ENCODE results near the gene MRGPRX2. TPM values are rescaled to one million over a fixed set of nuclear protein-coding genes. Genes with fewer than 3 reads are reported as not detected.

The MRGPRX2 gene
- total and polyA plus RNA-seq, 2 donors (not counting 3 experiments of a cell fraction or from before 2014, with no cell fraction given) = not detected

DNA sequence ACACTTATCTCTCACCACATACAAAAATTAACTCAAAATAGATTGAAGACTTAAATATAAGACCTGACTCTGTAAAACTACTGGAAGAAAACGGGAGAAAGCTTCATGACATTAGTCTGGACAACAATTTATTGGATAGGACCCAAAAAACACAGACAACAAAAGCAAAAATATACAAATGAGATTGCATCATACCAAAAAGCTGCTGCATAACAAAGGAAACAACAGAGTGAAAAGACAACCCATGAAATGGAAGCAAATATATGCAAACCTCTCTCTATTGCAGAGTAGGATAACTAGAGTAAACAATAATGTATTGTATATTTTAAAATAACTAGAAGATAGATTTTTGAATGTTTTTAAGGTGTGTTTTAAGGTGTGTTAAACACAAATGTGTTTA is 11.2 kb downstream of the MRGPRX2 start:
- H3K27me3 ChIP-seq (ENCODE audit: control insufficient read depth in 2 of 2, insufficient read depth in 2 of 2, low read length in 2 of 2) = peaks cover 4 to 18% of the 10 kb centered on the region in 2 experiments
- no peaks in the 10 kb centered on the region for H3K9me3 ChIP-seq (replicated peaks; ENCODE audit: control insufficient read depth, insufficient read depth, low read length)
- intact Hi-C loops (cut with micrococcal nuclease) (no loop called here), dilution Hi-C loops (cut with MboI; ENCODE audit: extremely low pct_ligation_motif_present, low sequenced_read_pairs) (no loop called here)
- no peak for DNase-seq (ENCODE audit: low read depth, low spot score)
- H4K20me1 ChIP-seq (replicated peaks; ENCODE audit: control insufficient read depth, extremely low read depth, insufficient read depth, low read length) = no peaks in the 10 kb centered on the region
- ChIA-PET CTCF (interaction anchor here (1.0 kb wide), 1 partner anchor 10 kb away, joined by 3 read pairs; no protein-coding TSS in a partner anchor), POLR2A (no interaction called here)
- H3K9ac ChIP-seq (replicated peaks; ENCODE audit: extremely low read depth, insufficient read depth, low read length) = no peak overlapping the region
- H2AFZ ChIP-seq (ENCODE audit: low read depth, low read length) = no peak overlapping the region
- no peak overlapping the region for H3K4me2 ChIP-seq (ENCODE audit: insufficient read depth, low read length)
- H3K27ac ChIP-seq (ENCODE audit: insufficient read depth, low read depth, low read length) = no peak overlapping the region
- no peaks in the 10 kb centered on the region for H3K36me3 ChIP-seq (ENCODE audit: control insufficient read depth in 2 of 2, extremely low read depth in 1 of 2, insufficient read depth in 2 of 2, low read length in 2 of 2)
- no TSS peak for BruUV-seq (replicated peaks)
- TF ChIP-seq POLR2A (IDR thresholded peaks at IDR 0.05; ENCODE audit: low read depth, low read length) (no peak), MYC (IDR thresholded peaks at IDR 0.05; ENCODE audit: low read depth, low read length) (no peak), EZH2 (IDR thresholded peaks at IDR 0.05; ENCODE audit: borderline replicate concordance, low read depth, low read length, severe bottlenecking) (no peak), POLR2AphosphoS5 (IDR thresholded peaks at IDR 0.05; ENCODE audit: insufficient read depth, low read depth, low read length) (no peak)
- TF ChIP-seq, protein P1, sequence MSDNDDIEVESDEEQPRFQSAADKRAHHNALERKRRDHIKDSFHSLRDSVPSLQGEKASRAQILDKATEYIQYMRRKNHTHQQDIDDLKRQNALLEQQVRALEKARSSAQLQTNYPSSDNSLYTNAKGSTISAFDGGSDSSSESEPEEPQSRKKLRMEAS (IDR thresholded peaks at IDR 0.05; ENCODE audit: insufficient read depth, insufficient read length) = no peak
- no peaks in the 10 kb centered on the region for H3K79me2 ChIP-seq (ENCODE audit: control insufficient read depth, insufficient read depth, low read length)
- H3K4me3 ChIP-seq (replicated peaks in 1 of 3; ENCODE audit: insufficient read depth in 1 of 3, low read depth in 1 of 3, low read length in 3 of 3) = no peak overlapping the region
- H3K9me1 ChIP-seq (replicated peaks; ENCODE audit: control insufficient read depth, extremely low read depth, insufficient read depth, low read length) = no peaks in the 10 kb centered on the region
- no peak for FAIRE-seq
- no peaks in the 10 kb centered on the region for H3K4me1 ChIP-seq (ENCODE audit: control insufficient read depth, extremely low read depth, insufficient read depth, low read length)

DNA sequence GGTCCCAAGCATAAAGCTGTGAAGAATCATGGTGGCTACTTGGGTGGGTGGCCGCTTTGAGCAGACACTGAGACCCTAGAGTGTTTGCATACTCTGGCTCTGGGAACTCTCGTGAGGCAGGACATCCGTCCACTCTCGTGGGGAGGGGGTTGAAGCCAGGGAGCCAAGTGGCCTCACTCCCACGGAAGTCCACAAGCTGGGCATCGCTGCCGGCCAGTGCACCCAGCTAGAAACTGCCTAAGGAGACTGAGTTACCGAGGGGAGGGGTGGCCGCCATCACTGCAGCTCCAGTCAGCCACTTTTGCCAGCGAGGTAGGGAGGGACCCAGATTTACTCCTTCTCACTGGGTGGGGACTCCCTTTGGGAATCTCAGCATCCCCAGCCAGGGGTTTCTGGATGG is 20.5 kb downstream of the MRGPRX2 start:
- Histone ChIP-seq H3K4me1 (ENCODE audit: control insufficient read depth, extremely low read depth, insufficient read depth, low read length) (no peaks in the 10 kb centered on the region), H3K9ac (replicated peaks; ENCODE audit: extremely low read depth, insufficient read depth, low read length) (no peak overlapping the region), H3K27me3 (ENCODE audit: control insufficient read depth in 2 of 2, insufficient read depth in 2 of 2, low read length in 2 of 2) (peaks cover 4 to 5% of the 10 kb centered on the region in 2 experiments), H3K9me3 (replicated peaks; ENCODE audit: control insufficient read depth, insufficient read depth, low read length) (no peaks in the 10 kb centered on the region), H3K36me3 (ENCODE audit: control insufficient read depth in 2 of 2, extremely low read depth in 1 of 2, insufficient read depth in 2 of 2, low read length in 2 of 2) (no peaks in the 10 kb centered on the region), H2AFZ (ENCODE audit: low read depth, low read length) (no peak overlapping the region), H3K79me2 (ENCODE audit: control insufficient read depth, insufficient read depth, low read length) (no peaks in the 10 kb centered on the region), H3K4me3 (replicated peaks in 1 of 3; ENCODE audit: insufficient read depth in 1 of 3, low read depth in 1 of 3, low read length in 3 of 3) (no peak overlapping the region), H4K20me1 (replicated peaks; ENCODE audit: control insufficient read depth, extremely low read depth, insufficient read depth, low read length) (no peaks in the 10 kb centered on the region), H3K27ac (ENCODE audit: insufficient read depth, low read depth, low read length) (no peak overlapping the region), H3K4me2 (ENCODE audit: insufficient read depth, low read length) (no peak overlapping the region), H3K9me1 (replicated peaks; ENCODE audit: control insufficient read depth, extremely low read depth, insufficient read depth, low read length) (no peaks in the 10 kb centered on the region)
- DNase-seq (ENCODE audit: low read depth, low spot score) (no peak), FAIRE-seq (no peak)
- ChIA-PET POLR2A (no interaction called here), CTCF (no interaction called here)
- intact Hi-C loops (cut with micrococcal nuclease) = no loop called here
- no peak for TF ChIP-seq POLR2A (IDR thresholded peaks at IDR 0.05; ENCODE audit: low read depth, low read length)
- TF ChIP-seq, protein P2, sequence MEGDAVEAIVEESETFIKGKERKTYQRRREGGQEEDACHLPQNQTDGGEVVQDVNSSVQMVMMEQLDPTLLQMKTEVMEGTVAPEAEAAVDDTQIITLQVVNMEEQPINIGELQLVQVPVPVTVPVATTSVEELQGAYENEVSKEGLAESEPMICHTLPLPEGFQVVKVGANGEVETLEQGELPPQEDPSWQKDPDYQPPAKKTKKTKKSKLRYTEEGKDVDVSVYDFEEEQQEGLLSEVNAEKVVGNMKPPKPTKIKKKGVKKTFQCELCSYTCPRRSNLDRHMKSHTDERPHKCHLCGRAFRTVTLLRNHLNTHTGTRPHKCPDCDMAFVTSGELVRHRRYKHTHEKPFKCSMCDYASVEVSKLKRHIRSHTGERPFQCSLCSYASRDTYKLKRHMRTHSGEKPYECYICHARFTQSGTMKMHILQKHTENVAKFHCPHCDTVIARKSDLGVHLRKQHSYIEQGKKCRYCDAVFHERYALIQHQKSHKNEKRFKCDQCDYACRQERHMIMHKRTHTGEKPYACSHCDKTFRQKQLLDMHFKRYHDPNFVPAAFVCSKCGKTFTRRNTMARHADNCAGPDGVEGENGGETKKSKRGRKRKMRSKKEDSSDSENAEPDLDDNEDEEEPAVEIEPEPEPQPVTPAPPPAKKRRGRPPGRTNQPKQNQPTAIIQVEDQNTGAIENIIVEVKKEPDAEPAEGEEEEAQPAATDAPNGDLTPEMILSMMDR (IDR thresholded peaks at IDR 0.05; ENCODE audit: extremely low read depth in 1 of 2, insufficient read depth in 1 of 2, low read depth in 1 of 2, low read length in 2 of 2) = no peak
- TF ChIP-seq EZH2 (IDR thresholded peaks at IDR 0.05; ENCODE audit: borderline replicate concordance, low read depth, low read length, severe bottlenecking) = no peak
- TF ChIP-seq GATA2 (IDR thresholded peaks at IDR 0.05; ENCODE audit: insufficient read depth, insufficient read length, low read depth, low read length) = no peak
- TF ChIP-seq POLR2AphosphoS5 (IDR thresholded peaks at IDR 0.05; ENCODE audit: insufficient read depth, low read depth, low read length) = no peak
- no peak for TF ChIP-seq JUN (IDR thresholded peaks at IDR 0.05; ENCODE audit: borderline replicate concordance, insufficient read depth, insufficient read length, low read depth)
- BruUV-seq (replicated peaks) = no TSS peak
- dilution Hi-C loops (cut with MboI; ENCODE audit: extremely low pct_ligation_motif_present, low sequenced_read_pairs) = no loop called here

Measured in endothelial cell of umbilical vein (primary cell).